ENCODE results near the gene SMARCA1. TPM values are rescaled to one million over a fixed set of nuclear protein-coding genes. Genes with fewer than 3 reads are reported as not detected.

The SMARCA1 gene
- total RNA-seq (2022) = 34.5 and 36.0 TPM in 2 replicates
- Bru-seq, nascent RNA = percentile 75 among the genes with signal in this experiment
- percentile 77 among the genes with signal in this experiment for BruChase-seq, experiment 1, labeled RNA remaining after a 2-hour chase
- BruChase-seq, experiment 2, labeled RNA remaining after a 6-hour chase = percentile 82 among the genes with signal in this experiment
- long read RNA-seq, full-length matches to known transcripts = 70 of 105 reads
- long read RNA-seq, partial matches to known transcripts = 14 of 105 reads
- long read RNA-seq, other reads (novel, unspliced or antisense) = 21 of 105 reads

GRCh38 chrX:129523079-129523911 is at the start of gene SMARCA1:
Gene SMARCA1 (minus strand): TSS chrX:129523490. CDS start chrX:129523370, 120 bp downstream.
- DNase-seq = peak; percentile 39 to 53
- Histone ChIP-seq H3K9me3 (no peaks in the 10 kb centered on the region), H3K4me3 (ENCODE audit: low read depth, low read length) (peak within 1 kb of the TSS; percentile 81), H3K4me1 (no peaks in the 10 kb centered on the region), H3K36me3 (ENCODE audit: control insufficient read depth, insufficient read depth, low read length) (no peaks in the 10 kb centered on the region), H3K27me3 (replicated peaks; ENCODE audit: control insufficient read depth, insufficient read depth, low read length) (no peaks in the 10 kb centered on the region)
- intact Hi-C loops (cut with micrococcal nuclease; ENCODE audit: unreplicated experiment) = no loop called here
- Mint-ChIP-seq H3K27me3 (ENCODE audit: insufficient read depth, unreplicated experiment) (no peaks in the 10 kb centered on the region), H3K4me3 (ENCODE audit: unreplicated experiment) (peak within 1 kb of the TSS; percentile 88), H3K9me3 (ENCODE audit: unreplicated experiment) (no peaks in the 10 kb centered on the region), H3K4me1 (ENCODE audit: low read depth, unreplicated experiment) (no peaks in the 10 kb centered on the region), H3K36me3 (ENCODE audit: insufficient read depth, unreplicated experiment) (peaks cover 5% of the 10 kb centered on the region), H3K27ac (ENCODE audit: unreplicated experiment) (peak within 1 kb of the TSS; percentile 59)
- TF ChIP-seq CTCF (IDR thresholded peaks at IDR 0.05; ENCODE audit: insufficient read depth in 1 of 2, low read depth in 1 of 2, low read length in 1 of 2, severe bottlenecking in 1 of 2, unreplicated experiment in 1 of 2) = no peak
- ChIA-PET CTCF (no interaction called here), POLR2A (no interaction called here)
- BruUV-seq (replicated peaks) = no TSS peak

- no peaks in the 10 kb centered on the region for H3K9me3 Mint-ChIP-seq (ENCODE audit: unreplicated experiment)
- no peaks in the 10 kb centered on the region for H3K27me3 ChIP-seq (replicated peaks; ENCODE audit: control insufficient read depth, insufficient read depth, low read length)
- CTCF ChIA-PET = no interaction called here
- H3K27ac Mint-ChIP-seq (ENCODE audit: unreplicated experiment) = no peak overlapping the region
- H3K4me1 Mint-ChIP-seq (ENCODE audit: low read depth, unreplicated experiment) = no peaks in the 10 kb centered on the region
- intact Hi-C loops (cut with micrococcal nuclease; ENCODE audit: unreplicated experiment) = no loop called here
- peaks cover 32% of the 10 kb centered on the region for H3K36me3 Mint-ChIP-seq (ENCODE audit: insufficient read depth, unreplicated experiment)
- H3K36me3 ChIP-seq (ENCODE audit: control insufficient read depth, insufficient read depth, low read length) = no peaks in the 10 kb centered on the region; the same call in 1 of the 2 replicates
- BruUV-seq (replicated peaks) = no TSS peak
- TF ChIP-seq CTCF (IDR thresholded peaks at IDR 0.05; ENCODE audit: insufficient read depth in 1 of 2, low read depth in 1 of 2, low read length in 1 of 2, severe bottlenecking in 1 of 2, unreplicated experiment in 1 of 2) = no peak
- H3K27me3 Mint-ChIP-seq (ENCODE audit: insufficient read depth, unreplicated experiment) = no peaks in the 10 kb centered on the region
- no peaks in the 10 kb centered on the region for H3K9me3 ChIP-seq
- H3K4me3 ChIP-seq (ENCODE audit: low read depth, low read length) = no peak overlapping the region
- H3K4me3 Mint-ChIP-seq (ENCODE audit: unreplicated experiment) = no peak overlapping the region
- POLR2A ChIA-PET = interaction anchor here (0.6 kb wide), 1 partner anchor 13 kb away, joined by 3 read pairs; no protein-coding TSS in a partner anchor
- DNase-seq = no peak
- no peaks in the 10 kb centered on the region for H3K4me1 ChIP-seq
Observed at GRCh38 chrX:129572422-129572821, 49.1 kb upstream of the SMARCA1 start.

- ChIA-PET POLR2A (no interaction called here), CTCF (no interaction called here)
- Mint-ChIP-seq H3K9me3 (ENCODE audit: unreplicated experiment) (no peaks in the 10 kb centered on the region), H3K4me1 (ENCODE audit: low read depth, unreplicated experiment) (no peaks in the 10 kb centered on the region), H3K27ac (ENCODE audit: unreplicated experiment) (no peak overlapping the region), H3K27me3 (ENCODE audit: insufficient read depth, unreplicated experiment) (no peaks in the 10 kb centered on the region), H3K36me3 (ENCODE audit: insufficient read depth, unreplicated experiment) (peaks cover 31% of the 10 kb centered on the region), H3K4me3 (ENCODE audit: unreplicated experiment) (no peak overlapping the region)
- no peak for DNase-seq
- Histone ChIP-seq H3K9me3 (no peaks in the 10 kb centered on the region), H3K27me3 (replicated peaks; ENCODE audit: control insufficient read depth, insufficient read depth, low read length) (no peaks in the 10 kb centered on the region), H3K4me3 (ENCODE audit: low read depth, low read length) (no peak overlapping the region), H3K36me3 (ENCODE audit: control insufficient read depth, insufficient read depth, low read length) (no peaks in the 10 kb centered on the region; the same call in 1 of the 2 replicates), H3K4me1 (no peaks in the 10 kb centered on the region)
- intact Hi-C loops (cut with micrococcal nuclease; ENCODE audit: unreplicated experiment) = no loop called here
- no TSS peak for BruUV-seq (replicated peaks)
- no peak for TF ChIP-seq CTCF (IDR thresholded peaks at IDR 0.05; ENCODE audit: insufficient read depth in 1 of 2, low read depth in 1 of 2, low read length in 1 of 2, severe bottlenecking in 1 of 2, unreplicated experiment in 1 of 2)
Observed at GRCh38 chrX:129568349-129568748, 45.1 kb upstream of the SMARCA1 start.
